Astrocyte (in vitro differentiated cells and primary cell): ENCODE results near the gene KISS1R.

ENCODE experiments used
- EZH2 ChIP-seq: IDR thresholded peaks from 2 replicates; pipeline ENCODE4 v1.6.1; 2012; ENCODE audit warnings: mild to moderate bottlenecking, low read length, inconsistent platforms; ENCODE audit not compliant: insufficient read depth
- TF ChIP-seq, protein P1 (sequence below): IDR thresholded peaks from 2 replicates; pipeline ENCODE4 v1.5.1; 2011; ENCODE audit warnings: low read depth, mild to moderate bottlenecking, inconsistent platforms, low read length, moderate library complexity; ENCODE audit not compliant: insufficient read depth

DNA sequence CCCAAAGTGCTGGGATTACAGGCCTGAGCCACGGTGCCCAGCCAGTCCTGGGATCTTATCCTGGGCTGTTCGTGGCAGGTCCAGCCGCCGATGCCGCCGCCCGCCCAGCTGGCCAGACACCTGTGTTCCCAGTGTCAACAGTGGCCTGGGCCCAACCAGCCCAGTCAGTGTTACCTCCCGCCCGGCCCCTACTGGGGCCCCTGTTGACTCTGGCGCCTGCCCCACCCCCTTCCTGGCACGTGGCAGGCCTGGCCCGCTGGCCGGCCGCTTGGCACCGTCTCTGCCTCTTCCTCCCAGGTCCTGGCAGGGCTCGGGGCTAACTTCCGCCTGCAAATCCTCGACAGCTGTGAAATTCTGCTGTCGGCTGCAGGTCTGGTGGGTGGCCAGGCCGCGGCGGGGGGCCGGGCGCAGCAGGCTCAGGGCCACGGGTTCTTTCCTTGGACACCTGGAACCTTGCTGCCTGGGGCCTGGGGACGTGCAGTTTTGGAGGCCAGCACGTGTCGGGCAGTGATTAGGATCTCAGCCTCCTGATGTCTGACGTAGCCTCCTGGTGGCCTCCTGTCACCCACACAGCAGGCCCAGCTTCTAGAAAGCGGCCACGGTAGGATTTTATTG is 17.8 kb downstream of the KISS1R start:
- TF ChIP-seq, protein P1, sequence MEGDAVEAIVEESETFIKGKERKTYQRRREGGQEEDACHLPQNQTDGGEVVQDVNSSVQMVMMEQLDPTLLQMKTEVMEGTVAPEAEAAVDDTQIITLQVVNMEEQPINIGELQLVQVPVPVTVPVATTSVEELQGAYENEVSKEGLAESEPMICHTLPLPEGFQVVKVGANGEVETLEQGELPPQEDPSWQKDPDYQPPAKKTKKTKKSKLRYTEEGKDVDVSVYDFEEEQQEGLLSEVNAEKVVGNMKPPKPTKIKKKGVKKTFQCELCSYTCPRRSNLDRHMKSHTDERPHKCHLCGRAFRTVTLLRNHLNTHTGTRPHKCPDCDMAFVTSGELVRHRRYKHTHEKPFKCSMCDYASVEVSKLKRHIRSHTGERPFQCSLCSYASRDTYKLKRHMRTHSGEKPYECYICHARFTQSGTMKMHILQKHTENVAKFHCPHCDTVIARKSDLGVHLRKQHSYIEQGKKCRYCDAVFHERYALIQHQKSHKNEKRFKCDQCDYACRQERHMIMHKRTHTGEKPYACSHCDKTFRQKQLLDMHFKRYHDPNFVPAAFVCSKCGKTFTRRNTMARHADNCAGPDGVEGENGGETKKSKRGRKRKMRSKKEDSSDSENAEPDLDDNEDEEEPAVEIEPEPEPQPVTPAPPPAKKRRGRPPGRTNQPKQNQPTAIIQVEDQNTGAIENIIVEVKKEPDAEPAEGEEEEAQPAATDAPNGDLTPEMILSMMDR: no peak
- TF ChIP-seq EZH2: no peak
